ENCODE results near the gene INSIG2. TPM values are rescaled to one million over a fixed set of nuclear protein-coding genes. Genes with fewer than 3 reads are reported as not detected.

Gene INSIG2
- total and polyA plus RNA-seq, 9 of the 15 experiments (the other 6 are each of a cell fraction or from before 2014, with no cell fraction given): 1.5 to 34.2 (median 6.4) TPM

- Histone ChIP-seq H3K27ac (ENCODE audit: extremely low read depth, low read depth, low read length) (no peak overlapping the region), H3K4me1 (replicated peaks in 1 of 2; ENCODE audit: control insufficient read depth in 2 of 2, insufficient read depth in 2 of 2, low read length in 2 of 2) (peaks cover 0 to 4% of the 10 kb centered on the region in 2 experiments; a peak in 1 of 5 replicates), H3K9me3 (replicated peaks; ENCODE audit: control insufficient read depth, insufficient read depth, low read depth, low read length) (no peaks in the 10 kb centered on the region), H3K36me3 (ENCODE audit: control insufficient read depth, insufficient read depth, low read length) (peaks cover 3% of the 10 kb centered on the region; the same call in 1 of the 3 replicates), H3K9me1 (ENCODE audit: control insufficient read depth, insufficient read depth, low read length) (no peaks in the 10 kb centered on the region), H3K27me3 (ENCODE audit: control insufficient read depth in 2 of 2, insufficient read depth in 2 of 2, low read length in 2 of 2) (no peaks in the 10 kb centered on the region), H3K4me2 (ENCODE audit: insufficient read depth, low read length) (no peak overlapping the region), H3K79me2 (ENCODE audit: control insufficient read depth, insufficient read depth, low read length) (peaks cover 45% of the 10 kb centered on the region), H2AFZ (ENCODE audit: low read depth, low read length) (no peak overlapping the region), H3K4me3 (no peak overlapping the region), H3K9ac (ENCODE audit: insufficient read depth in 1 of 2, low read depth in 2 of 2, low read length in 2 of 2) (no peak overlapping the region), H4K20me1 (replicated peaks; ENCODE audit: control insufficient read depth, insufficient read depth, low read length) (peaks cover 11% of the 10 kb centered on the region)
- ATAC-seq: no peak
- no peak for DNase-seq (ENCODE audit: extremely low read depth in 1 of 4, low spot score in 3 of 4)
- FAIRE-seq: no peak
- intact Hi-C loops (cut with micrococcal nuclease): no loop called here
- CTCF ChIA-PET (ENCODE audit: low intra/inter-chr PET ratio): no interaction called here
- 21% methylated on average over 2 of the region's 2 CpGs for WGBS (ENCODE audit: insufficient coverage, low coverage, missing lambda C conversion rate)
- in situ Hi-C loops (cut with MboI): no loop called here
- BruUV-seq (replicated peaks): no TSS peak
- POLR2A ChIA-PET: no interaction called here
- TF ChIP-seq MECOM (CRISPR knock-in tag; IDR thresholded peaks at IDR 0.05) (no peak), ZHX1 (conservative IDR thresholded peaks at IDR 0.05; ENCODE audit: low read length) (no peak), ZNF146 (CRISPR knock-in tag; IDR thresholded peaks at IDR 0.05; ENCODE audit: unreplicated experiment) (no peak), ZNF766 (CRISPR knock-in tag; conservative IDR thresholded peaks at IDR 0.05) (no peak), EHMT2 (IDR thresholded peaks at IDR 0.05) (no peak), ZNF407 (IDR thresholded peaks at IDR 0.05; ENCODE audit: low read depth) (no peak), POLR2AphosphoS5 (IDR thresholded peaks at IDR 0.05; ENCODE audit: control insufficient read depth, insufficient read depth, low read depth, low read length) (no peak), NFYB (IDR thresholded peaks at IDR 0.05; ENCODE audit: extremely low read depth, insufficient read length) (no peak), CHCHD3 (CRISPR knock-in tag; IDR thresholded peaks at IDR 0.05) (no peak), POLR2B (IDR thresholded peaks at IDR 0.05; ENCODE audit: low read depth, partially characterized antibody) (no peak), ZNF124 (CRISPR knock-in tag; IDR thresholded peaks at IDR 0.05) (no peak), NR3C1 (CRISPR knock-in tag; IDR thresholded peaks at IDR 0.05) (no peak), CBX3 (IDR thresholded peaks at IDR 0.05; ENCODE audit: borderline replicate concordance in 1 of 2, low read length in 2 of 2) (no peak)
Measured at GRCh38 chr2:118094503-118094902, 6.2 kb downstream of the INSIG2 start.
